HG03565 (cell line): ENCODE data around the gene AOC1.
"Not testable (repeated sequence)": the region's sequence is repeated elsewhere in the genome, so short reads cannot be mapped to it uniquely, and the experiment has no call there.

Experiments used
- ATAC-seq: cut with Tn5 transposase; IDR thresholded peaks from one replicate; pipeline ENCODE4 v1.9.1; 2021; ENCODE audit warnings: mild to moderate bottlenecking, moderate library complexity; ENCODE audit not compliant: unreplicated experiment

Gene AOC1

GRCh38 chr7:150891740-150892139, 39.4 kb downstream of the AOC1 start:
- no peak for ATAC-seq

- no peak for ATAC-seq
Measured at GRCh38 chr7:150895809-150896208, 43.5 kb downstream of the AOC1 start.

DNA sequence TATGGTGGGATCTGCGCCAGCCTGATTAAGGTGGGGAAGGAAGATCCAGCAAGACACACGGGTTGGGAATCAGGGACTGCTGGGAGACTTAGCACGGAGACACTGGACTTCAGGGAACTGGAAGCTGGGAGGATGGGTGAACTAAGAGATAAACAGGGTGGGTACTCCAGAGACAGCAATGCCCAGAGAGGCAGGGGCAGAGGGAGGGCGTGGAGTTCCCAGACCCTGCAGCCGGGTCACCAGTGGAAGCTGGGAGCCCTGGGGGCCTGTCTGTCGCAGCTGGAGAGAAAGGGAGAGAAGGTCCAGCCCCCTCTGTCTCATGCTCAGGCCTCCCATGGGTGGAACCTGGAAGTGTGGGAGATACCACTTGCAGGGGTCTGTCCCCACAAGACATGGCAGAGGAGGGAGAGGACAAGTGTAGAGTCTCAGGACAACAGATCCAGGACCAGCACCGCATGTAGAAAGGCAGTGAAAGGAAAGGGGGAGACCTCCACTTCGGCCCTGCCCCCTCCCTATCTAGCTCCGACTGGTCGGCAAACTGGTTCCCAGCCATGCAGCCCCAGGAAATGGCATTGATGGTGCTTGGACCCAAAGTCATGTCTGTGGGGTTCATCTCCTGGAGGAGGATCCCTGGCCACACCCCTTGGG, 44.4 kb downstream of the AOC1 start:
- no peak for ATAC-seq

DNA sequence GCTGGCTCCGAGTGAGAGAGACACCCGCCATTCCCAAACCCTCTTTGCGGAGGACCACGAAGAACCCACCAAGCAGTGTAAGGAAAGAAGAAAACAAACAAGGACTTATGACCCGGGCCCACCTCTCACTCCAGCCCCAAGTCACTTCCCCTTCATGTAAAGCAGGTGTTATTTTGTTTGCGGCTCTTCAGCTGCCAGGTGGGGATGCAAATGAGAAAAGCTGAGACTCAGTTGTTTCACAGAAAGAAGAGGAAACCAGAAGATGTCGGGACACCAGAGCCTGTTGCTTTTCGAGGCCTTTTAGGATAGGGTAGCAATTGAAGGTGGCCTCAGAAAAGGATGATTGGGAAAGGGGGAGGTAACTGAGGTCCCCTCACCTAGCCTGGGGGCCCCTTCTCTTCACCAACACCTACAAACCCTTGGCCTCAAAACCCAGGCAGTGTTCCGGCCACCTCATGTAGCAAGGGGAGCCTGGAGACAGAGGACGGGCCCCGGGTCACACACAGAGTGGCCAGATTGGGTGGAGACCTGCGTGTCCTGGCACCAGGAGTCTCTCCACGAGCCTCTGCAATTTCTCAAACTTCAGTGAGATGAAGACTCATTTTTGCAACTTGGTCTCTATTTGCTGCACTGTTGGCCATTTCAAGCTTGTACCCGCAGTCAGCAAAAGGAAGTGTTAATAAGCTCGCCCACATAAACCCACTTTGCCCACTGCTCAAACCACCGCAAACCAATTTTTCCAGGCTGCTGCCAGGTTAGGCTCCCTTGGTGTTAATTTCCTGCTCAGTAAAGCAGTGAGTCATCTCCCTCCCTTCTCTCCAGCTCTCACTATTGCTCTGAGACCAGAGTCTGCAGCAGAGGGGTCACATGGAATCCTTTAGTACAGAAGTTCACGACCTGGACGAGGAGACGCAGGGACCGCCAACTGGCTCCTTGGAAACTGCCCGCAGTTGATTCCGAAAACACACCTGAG, 45.5 kb downstream of the AOC1 start:
- ATAC-seq, result no peak

DNA sequence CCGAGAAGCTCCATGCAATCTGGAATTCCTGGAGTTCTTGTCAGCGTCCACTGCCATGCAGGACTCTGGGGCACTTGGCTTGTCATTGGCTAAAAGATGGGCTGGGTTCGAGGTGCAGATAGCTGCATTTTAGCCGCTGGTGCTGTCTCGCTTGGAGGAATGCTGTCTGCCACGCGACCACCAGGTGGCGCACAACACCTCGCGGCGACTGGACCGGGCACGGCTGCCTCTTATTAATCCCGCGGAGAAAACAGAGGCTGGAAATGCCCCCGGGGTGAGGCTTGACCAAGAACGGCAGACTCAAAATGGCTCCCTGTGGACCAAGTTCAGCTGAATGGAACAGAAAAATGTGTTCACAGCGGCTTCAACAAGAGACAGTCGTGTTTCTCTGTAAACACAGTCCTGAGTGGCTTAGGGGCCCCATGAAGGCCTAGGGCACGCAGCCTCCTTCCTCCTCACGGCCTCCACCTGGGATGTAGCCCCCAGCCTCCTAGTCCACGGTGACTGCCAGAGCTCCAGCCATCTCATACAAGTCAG, 46.2 kb downstream of the AOC1 start:
- no peak for ATAC-seq

GRCh38 chr7:150900675-150901074, 48.4 kb downstream of the AOC1 start:
- ATAC-seq, result no peak

- no peak for ATAC-seq
Measured at GRCh38 chr7:150901160-150902035, 49.1 kb downstream of the AOC1 start.

DNA sequence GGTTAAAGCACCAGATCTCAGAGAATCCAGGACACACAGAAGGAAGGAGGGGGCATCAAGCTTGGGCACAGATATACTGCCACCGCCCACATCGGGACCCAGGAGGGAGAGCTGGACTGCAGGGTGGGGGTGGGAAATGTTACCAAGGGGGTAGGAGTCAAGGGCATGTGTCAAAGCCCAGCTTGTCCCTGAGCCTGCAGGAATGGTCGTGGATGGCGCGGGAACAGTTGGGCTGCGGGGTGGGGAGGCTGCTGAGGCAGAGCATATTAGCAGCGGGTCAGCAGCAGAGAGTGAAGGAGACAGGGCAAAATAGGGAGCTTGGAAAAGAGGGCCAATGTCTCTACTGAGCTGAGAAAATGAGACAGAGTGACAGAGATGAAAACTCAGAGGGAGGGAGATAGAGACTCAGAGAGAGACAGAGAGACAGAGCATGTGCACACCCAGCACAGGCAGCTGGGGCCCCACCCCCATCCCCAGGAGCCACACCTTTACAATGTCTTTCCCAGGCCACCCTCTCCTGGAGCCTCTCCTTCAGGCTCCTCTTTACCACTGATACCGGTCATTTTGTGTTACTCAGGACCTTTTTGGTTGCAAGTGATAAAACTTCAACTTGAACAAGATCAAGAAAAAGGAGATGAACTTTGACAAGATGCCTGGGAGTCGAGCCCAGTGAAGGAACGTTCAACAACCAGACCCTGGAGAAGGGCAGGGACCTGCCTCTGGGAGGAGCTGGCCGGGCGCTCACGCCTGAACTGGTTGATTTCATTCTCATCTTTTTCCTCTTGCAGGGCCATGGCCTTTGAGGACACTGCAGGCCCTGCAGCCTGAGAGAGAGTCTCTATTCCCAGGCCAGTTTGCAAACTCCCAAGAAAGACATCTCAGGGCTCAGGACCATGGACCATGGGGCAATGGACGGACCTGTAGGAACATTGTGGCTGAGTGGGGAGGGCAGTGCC, 50.0 kb downstream of the AOC1 start:
- no peak for ATAC-seq

DNA sequence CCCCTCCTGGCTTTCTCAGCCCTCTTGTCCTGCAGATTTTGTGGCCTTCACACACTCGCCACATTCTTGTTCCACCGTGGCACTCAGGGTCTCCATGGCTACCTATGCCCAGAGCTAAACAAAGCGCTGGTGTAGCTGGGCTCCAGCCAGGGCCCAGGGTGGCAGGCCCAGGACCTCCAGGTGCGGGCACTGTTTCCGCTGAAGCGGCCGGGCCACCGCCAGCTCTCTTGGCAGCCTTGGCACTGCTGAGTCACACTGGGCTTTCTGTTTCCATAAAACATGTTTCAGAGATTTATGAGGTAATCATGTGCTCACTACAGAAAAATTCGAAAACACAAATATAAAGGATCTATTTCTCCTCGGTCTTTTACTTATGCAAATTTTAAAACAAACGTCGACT, 51.3 kb downstream of the AOC1 start:
- ATAC-seq, result no peak

- ATAC-seq, result no peak
Measured at GRCh38 chr7:150904011-150904909, 51.9 kb downstream of the AOC1 start.

- no peak for ATAC-seq
Measured at GRCh38 chr7:150908173-150908572, 55.9 kb downstream of the AOC1 start.

GRCh38 chr7:150909200-150909995, 57.1 kb downstream of the AOC1 start:
- ATAC-seq, result no peak

DNA sequence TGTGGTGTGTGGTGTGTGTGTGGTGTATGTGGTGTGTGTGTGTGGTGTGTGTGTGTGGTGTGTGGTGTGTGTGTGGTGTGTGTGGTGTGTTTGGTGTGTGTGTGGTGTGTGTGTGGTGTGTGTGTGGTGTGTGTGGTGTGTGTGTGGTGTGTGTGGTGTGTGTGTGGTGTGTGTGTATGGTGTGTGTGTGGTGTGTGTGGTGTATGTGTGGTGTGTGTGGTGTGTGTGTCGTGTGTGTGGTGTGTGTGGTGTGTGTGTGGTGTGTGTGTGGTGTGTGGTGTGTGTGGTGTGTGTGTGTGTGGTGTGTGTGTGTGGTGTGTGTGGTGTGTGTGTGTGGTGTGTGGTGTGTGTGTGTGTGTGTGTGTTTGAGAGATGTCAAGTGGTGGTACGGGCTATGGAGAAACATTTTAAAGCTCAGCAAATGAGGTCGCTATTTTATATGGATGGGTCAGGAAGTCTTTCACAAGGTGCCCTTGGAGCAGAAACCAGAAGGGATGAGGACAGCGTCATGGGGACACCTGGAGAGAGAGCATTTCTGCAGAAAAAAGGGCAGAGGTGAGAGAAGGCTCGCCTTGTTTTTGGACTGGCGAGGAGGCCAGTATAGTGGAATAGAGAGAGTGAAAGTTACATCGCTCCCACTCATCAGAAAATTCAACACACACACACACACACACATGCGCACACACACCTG, 58.1 kb downstream of the AOC1 start:
- ATAC-seq, result not testable (repeated sequence)

DNA sequence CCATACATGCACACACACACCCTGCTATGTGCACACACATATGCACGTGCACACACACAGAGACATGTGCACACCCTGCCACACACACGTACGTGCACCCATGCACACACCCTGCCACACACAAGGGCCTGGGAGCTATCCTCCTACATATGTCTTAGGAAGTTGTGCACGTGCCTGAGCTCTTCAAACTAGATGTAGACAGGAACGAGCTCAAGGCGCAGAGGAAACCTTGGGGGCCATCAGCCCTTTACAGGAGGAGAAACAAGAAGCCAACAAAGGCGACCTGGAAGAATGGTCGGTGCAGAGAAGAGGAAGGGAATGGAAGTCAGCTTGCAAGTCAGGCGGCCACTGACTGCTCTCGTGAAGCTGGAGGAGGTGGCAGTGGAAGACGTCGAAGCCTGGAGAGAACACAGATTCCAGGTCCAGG, 58.7 kb downstream of the AOC1 start:
- no peak for ATAC-seq
